ENCODE measurements around the gene CIDEB. TPM values are rescaled to one million over a fixed set of nuclear protein-coding genes. Genes with fewer than 3 reads are reported as not detected.
"Not testable (repeated sequence)": the region's sequence is repeated elsewhere in the genome, so short reads cannot be mapped to it uniquely, and the experiment has no call there.

The CIDEB gene, protein sequence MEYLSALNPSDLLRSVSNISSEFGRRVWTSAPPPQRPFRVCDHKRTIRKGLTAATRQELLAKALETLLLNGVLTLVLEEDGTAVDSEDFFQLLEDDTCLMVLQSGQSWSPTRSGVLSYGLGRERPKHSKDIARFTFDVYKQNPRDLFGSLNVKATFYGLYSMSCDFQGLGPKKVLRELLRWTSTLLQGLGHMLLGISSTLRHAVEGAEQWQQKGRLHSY
- 1.1 and 3.8 TPM in 2 replicates for total RNA-seq

DNA sequence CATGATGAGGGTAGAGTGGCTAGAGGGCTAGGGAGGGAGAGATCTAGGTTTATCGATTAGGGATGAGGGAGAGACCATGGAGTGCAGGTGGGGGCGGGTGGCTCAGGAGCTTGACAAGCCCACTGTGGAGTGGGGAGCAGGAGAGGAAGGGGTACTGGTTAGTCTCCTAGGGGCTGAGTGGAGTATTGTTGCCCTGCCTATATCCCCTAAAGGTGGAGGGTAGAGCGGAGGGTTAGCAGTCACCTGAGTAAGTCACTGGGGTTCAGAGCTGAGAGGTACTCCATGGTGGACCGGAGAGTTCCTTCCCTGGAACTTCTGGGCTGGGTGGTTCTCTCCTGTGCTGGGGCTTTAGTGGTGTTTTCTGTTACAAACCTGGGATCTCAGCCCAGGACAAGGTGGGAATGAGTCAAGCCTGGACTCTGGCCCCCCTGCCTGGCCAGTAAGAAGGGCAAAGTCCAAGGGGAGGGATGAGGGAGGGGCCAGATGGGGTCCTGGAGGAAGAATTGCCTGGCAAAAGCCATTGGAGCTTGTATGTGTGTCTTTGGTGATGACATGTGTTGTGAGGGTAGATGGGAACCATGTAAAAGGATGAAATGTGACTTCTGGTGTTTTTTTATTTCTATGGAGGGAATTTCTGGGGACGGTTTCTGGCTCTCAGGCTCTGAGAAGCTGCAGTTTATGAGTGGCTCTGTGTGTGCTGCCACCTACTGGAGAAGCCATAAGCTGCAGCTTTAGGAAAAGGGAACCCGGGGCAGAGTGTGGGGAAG is at the start of gene CIDEB:
TSS of gene CIDEB (minus strand) at position 403 of the 767 bp plus-strand sequence. CDS start at position 284, 119 bp downstream.
- Histone ChIP-seq H3K36me3 (ENCODE audit: control insufficient read depth, insufficient read depth, low read length) (no peaks in the 10 kb centered on the region), H3K4me3 (ENCODE audit: low read depth, low read length) (no peak within 1 kb of the TSS), H3K27me3 (ENCODE audit: control insufficient read depth, insufficient read depth, low read length) (no peaks in the 10 kb centered on the region)
- TF ChIP-seq, protein P1, sequence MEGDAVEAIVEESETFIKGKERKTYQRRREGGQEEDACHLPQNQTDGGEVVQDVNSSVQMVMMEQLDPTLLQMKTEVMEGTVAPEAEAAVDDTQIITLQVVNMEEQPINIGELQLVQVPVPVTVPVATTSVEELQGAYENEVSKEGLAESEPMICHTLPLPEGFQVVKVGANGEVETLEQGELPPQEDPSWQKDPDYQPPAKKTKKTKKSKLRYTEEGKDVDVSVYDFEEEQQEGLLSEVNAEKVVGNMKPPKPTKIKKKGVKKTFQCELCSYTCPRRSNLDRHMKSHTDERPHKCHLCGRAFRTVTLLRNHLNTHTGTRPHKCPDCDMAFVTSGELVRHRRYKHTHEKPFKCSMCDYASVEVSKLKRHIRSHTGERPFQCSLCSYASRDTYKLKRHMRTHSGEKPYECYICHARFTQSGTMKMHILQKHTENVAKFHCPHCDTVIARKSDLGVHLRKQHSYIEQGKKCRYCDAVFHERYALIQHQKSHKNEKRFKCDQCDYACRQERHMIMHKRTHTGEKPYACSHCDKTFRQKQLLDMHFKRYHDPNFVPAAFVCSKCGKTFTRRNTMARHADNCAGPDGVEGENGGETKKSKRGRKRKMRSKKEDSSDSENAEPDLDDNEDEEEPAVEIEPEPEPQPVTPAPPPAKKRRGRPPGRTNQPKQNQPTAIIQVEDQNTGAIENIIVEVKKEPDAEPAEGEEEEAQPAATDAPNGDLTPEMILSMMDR (IDR thresholded peaks at IDR 0.05; ENCODE audit: insufficient read depth, low read length, poor library complexity, severe bottlenecking), result peak; percentile 96
- no peak for DNase-seq (ENCODE audit: low read depth)

DNA sequence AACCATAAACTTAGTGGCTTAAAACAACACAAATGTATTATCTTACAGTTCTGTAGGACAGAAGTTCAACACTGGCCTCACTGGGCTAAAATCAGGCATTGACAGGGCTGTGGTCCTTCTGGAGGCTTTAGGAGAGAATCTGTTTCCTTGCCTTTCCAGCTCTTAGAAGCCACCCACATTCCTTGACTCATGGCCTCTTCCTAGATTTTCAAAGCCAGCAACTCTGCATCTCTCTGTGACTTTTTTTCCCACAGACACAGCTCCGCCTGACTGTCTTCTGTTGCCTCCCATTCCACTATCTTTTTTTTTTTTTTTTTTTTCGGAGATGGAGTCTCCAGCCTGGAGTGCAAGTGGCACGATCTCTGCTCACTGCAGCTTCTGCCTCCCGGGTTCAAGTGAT is 48.4 kb upstream of the CIDEB start:
- TF ChIP-seq, protein P1 (IDR thresholded peaks at IDR 0.05; ENCODE audit: insufficient read depth, low read length, poor library complexity, severe bottlenecking), result no peak
- DNase-seq (ENCODE audit: low read depth), result no peak
- Histone ChIP-seq H3K36me3 (ENCODE audit: control insufficient read depth, insufficient read depth, low read length) (no peaks in the 10 kb centered on the region), H3K27me3 (ENCODE audit: control insufficient read depth, insufficient read depth, low read length) (peaks cover 7% of the 10 kb centered on the region), H3K4me3 (ENCODE audit: low read depth, low read length) (no peak overlapping the region)

DNA sequence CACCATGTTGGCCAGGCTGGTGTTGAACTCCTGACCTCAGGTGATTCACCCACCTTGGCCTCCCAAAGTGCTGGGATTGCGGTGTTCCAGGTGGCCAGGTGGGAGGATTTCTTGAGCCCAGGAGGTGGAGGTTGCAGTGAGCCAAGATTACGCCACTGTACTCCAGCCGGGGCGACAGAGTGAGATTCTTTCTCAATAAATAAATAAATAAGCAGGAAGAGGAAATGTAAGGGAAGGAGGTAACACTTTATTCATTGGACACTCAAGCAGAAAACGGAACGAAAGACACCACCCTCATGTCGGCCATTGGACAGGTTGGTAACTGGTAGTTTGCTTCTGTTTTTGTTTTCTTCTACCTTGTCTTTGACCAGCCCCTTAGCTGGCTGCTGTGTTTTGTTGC is 47.2 kb upstream of the CIDEB start:
- Histone ChIP-seq H3K4me3 (ENCODE audit: low read depth, low read length) (no peak overlapping the region), H3K36me3 (ENCODE audit: control insufficient read depth, insufficient read depth, low read length) (no peaks in the 10 kb centered on the region), H3K27me3 (ENCODE audit: control insufficient read depth, insufficient read depth, low read length) (peaks cover 7% of the 10 kb centered on the region)
- no peak for DNase-seq (ENCODE audit: low read depth)
- TF ChIP-seq, protein P1 (IDR thresholded peaks at IDR 0.05; ENCODE audit: insufficient read depth, low read length, poor library complexity, severe bottlenecking), result no peak

DNA sequence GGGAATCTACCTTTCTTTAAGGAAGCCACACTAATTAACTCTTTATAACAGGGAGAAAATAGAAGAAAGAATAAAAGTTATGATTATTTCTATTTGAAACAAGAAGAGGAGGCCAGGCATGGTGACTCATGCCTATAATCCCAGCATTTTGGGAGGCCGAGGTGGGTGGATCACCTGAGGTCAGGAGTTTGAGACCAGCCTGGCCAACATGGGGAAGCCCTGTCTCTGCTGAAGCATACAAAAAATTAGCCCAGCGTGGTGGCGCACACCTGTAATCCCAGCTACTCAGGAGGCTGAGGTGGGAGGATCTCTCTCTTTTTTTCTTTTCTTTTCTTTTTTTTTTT is 46.7 kb upstream of the CIDEB start:
- H3K4me3 ChIP-seq (ENCODE audit: low read depth, low read length); H3K36me3 ChIP-seq (ENCODE audit: control insufficient read depth, insufficient read depth, low read length); DNase-seq (ENCODE audit: low read depth); H3K27me3 ChIP-seq (ENCODE audit: control insufficient read depth, insufficient read depth, low read length): not testable (repeated sequence)

DNA sequence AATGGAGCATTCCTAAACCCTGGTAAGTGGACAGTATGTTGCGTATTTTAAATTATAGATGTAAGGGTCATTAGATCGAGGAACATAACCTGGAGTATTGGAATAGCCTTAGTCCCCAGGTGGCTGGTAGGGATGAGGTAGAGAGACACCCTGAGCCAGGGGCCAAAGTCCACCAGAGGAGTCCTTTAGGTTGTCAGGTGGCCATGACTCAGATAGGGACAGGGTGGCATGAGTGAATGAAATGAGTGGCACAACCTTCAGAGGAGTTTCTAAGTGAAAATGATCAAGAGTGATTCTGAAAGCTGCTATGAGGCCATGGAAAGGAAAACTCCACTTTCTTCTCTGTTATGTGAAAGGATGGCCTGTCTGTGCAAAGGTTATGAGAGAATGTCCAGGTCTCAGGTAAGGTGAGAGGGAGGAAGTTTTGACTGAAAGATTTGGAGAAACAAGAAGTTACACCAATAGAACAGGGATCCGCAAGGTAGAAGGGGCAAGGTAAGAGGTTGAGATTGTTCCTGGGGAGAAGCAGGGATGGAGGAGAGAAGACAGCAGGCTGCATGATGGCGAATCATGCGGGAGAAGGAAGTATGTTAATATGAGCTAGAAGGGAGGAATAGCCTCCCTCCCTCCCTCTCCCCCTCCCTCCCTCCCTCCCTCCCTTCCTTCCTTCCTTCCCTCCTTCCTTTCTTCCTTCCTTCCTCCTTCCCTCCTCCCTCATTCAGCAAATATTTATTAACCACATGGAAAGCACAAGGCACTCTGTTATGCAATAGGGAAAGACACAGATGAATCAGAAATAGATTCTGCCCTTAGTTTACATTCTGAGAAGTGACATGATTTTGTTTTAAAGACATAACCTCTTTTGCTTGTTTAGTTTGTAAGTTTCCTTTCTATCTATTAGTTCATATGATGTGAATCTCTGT is 46.0 kb upstream of the CIDEB start:
- H3K36me3 ChIP-seq (ENCODE audit: control insufficient read depth, insufficient read depth, low read length), result no peaks in the 10 kb centered on the region
- peaks cover 10% of the 10 kb centered on the region for H3K27me3 ChIP-seq (ENCODE audit: control insufficient read depth, insufficient read depth, low read length)
- no peak overlapping the region for H3K4me3 ChIP-seq (ENCODE audit: low read depth, low read length)
- DNase-seq (ENCODE audit: low read depth), result no peak
- TF ChIP-seq, protein P1 (IDR thresholded peaks at IDR 0.05; ENCODE audit: insufficient read depth, low read length, poor library complexity, severe bottlenecking), result no peak

DNA sequence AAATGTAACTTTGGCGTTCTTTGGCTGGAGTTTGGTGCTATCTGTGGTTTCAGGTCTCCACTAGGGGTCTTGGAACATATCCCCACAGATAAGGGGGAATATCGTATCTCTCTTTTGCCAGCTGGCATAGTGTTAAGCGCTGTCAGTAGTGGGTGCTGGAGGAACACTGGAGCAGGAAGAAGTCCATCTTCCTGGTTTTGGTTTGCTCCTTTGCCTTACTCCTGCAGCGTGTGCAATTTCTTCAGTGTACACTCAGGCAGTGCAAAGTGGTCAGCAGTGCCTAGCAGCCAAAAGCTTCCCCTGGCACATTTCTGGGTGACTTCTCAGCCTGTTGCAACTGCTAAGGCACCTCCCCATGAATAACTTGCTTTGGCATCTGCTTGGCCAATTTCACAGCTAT is 43.7 kb upstream of the CIDEB start:
- Histone ChIP-seq H3K27me3 (ENCODE audit: control insufficient read depth, insufficient read depth, low read length) (peaks cover 14% of the 10 kb centered on the region), H3K36me3 (ENCODE audit: control insufficient read depth, insufficient read depth, low read length) (no peaks in the 10 kb centered on the region), H3K4me3 (ENCODE audit: low read depth, low read length) (no peak overlapping the region)
- DNase-seq (ENCODE audit: low read depth), result no peak
- TF ChIP-seq, protein P1 (IDR thresholded peaks at IDR 0.05; ENCODE audit: insufficient read depth, low read length, poor library complexity, severe bottlenecking), result peak; percentile 7
